ENCODE data around the gene HFE.

DNA sequence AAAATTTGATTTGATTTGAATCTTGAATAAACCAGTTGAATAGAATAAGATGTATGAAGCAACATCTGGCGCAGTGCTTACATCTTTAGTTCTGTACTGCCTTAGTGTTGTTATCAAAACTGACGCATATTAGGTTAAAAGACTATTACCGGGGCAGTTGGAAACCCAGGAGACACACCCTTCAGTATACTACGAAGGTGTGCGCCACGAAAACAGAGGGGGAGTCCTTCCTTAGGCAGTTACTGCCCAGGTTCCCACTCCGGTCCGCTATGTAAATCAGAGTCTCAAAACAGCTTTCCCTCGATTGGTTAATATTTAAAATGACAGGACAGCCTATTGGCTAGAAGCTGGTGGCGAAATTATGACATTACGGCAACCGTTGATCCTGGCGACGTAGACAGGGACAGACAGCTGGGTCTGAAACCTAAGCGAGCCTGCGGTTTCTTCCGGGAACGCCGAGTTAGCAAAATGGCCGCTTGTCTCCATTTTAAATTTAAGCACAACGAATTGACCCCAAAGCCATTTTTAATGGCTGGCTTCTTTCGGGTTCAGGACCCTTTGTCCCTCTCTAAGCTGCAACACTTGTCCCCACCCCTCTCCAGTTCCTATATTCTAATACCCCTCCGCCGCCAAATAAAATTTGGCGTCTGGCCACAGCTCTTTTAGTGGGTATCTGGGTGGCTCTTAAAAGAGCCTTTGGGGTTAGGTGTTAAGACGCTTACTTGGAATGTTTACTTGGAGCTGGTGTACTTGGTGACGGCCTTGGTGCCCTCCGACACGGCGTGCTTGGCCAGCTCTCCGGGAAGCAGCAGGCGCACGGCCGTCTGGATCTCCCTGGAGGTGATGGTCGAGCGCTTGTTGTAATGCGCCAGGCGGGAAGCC lies 35.8 kb downstream of the HFE start:
- TF ChIP-seq ZC3H10 (CRISPR knock-in tag; IDR thresholded peaks at IDR 0.05) (peak; percentile 67; the same call in 1 of the 2 replicates), TCF4 (CRISPR knock-in tag; IDR thresholded peaks at IDR 0.05; ENCODE audit: borderline replicate concordance) (peak; percentile 48; the same call in 1 of the 2 replicates), PATZ1 (CRISPR knock-in tag; IDR thresholded peaks at IDR 0.05; ENCODE audit: borderline replicate concordance) (peak; percentile 80), TSHZ2 (CRISPR knock-in tag; IDR thresholded peaks at IDR 0.05) (peak; percentile 91; the same call in 1 of the 2 replicates), ARNTL (CRISPR knock-in tag; IDR thresholded peaks at IDR 0.05; ENCODE audit: borderline replicate concordance, low read depth) (peak; percentile 72; the same call in 1 of the 2 replicates), OSR1 (CRISPR knock-in tag; IDR thresholded peaks at IDR 0.05) (no peak), BACH2 (CRISPR knock-in tag; IDR thresholded peaks at IDR 0.05; ENCODE audit: borderline replicate concordance) (no peak), ZFP30 (CRISPR knock-in tag; IDR thresholded peaks at IDR 0.05) (no peak), CSRNP3 (CRISPR knock-in tag; IDR thresholded peaks at IDR 0.05) (peak; percentile 92)
